Activated CD8-positive, alpha-beta T cell treated with anti-CD3 and anti-CD28 coated beads for 36 hours (primary cell): ENCODE measurements around the gene PSG7. TPM values are rescaled to one million over a fixed set of nuclear protein-coding genes. Genes with fewer than 3 reads are reported as not detected.
"Not testable (repeated sequence)": the region's sequence is repeated elsewhere in the genome, so short reads cannot be mapped to it uniquely, and the experiment has no call there.

ENCODE experiments used
- ATAC-seq: fragments of 200-7000 bp; cut with Tn5 transposase; one replicate; pipeline ENCODE4 v1.10.0; 2021; ENCODE audit warnings: mild to moderate bottlenecking, moderate library complexity
- CTCF ChIA-PET: fragments of 350-600 bp; sonication (Branson Sonifier 250); formaldehyde crosslinking; loops from one replicate; lab custom pipeline; 2021; ENCODE audit warnings: antibody characterized with exemption; lab: Charles Lee
- POLR2A ChIA-PET: fragments of 350-600 bp; sonication (Branson Sonifier 250); formaldehyde crosslinking; loops from one replicate; lab custom pipeline; 2021; ENCODE audit warnings: antibody characterized with exemption; lab: Charles Lee
- DNase-seq: peaks from one replicate; pipeline ENCODE4 v3.0.0-alpha.2; 2020
- H3K27ac Mint-ChIP-seq: one replicate; pipeline ENCODE4 v1.8.0; 2021; ENCODE audit warnings: mild to moderate bottlenecking, mixed read lengths
- H3K27me3 Mint-ChIP-seq: one replicate; pipeline ENCODE4 v1.8.0; 2021; ENCODE audit warnings: mixed read lengths
- H3K36me3 Mint-ChIP-seq: one replicate; pipeline ENCODE4 v1.8.0; 2021; ENCODE audit warnings: low read depth, mixed read lengths
- H3K4me1 Mint-ChIP-seq: one replicate; pipeline ENCODE4 v1.8.0; 2021; ENCODE audit warnings: low read depth, mixed read lengths
- H3K4me3 Mint-ChIP-seq: one replicate; pipeline ENCODE4 v1.8.0; 2021; ENCODE audit warnings: mild to moderate bottlenecking, moderate library complexity, mixed read lengths
- H3K9me3 Mint-ChIP-seq: one replicate; pipeline ENCODE4 v1.8.0; 2021; ENCODE audit warnings: mixed read lengths
- CTCF ChIP-seq: fragments of 200-600 bp; IDR thresholded peaks from one replicate; pipeline ENCODE4 v1.8.0; 2022; ENCODE audit warnings: antibody characterized with exemption, mild to moderate bottlenecking
- intact Hi-C: fragments of 100-400 bp; cut with micrococcal nuclease; formaldehyde crosslinking; loops from one replicate; pipeline ENCODE4 v1.10.0; 2022
- total RNA-seq, 2 experiments: library from RNA; stranded (reverse); gene quantifications; one replicate each; pipeline ENCODE4 v1.2.3, GENCODE V29; 2021

The PSG7 gene
- total RNA-seq, 2 experiments from 2014 or later: not detected

- Mint-ChIP-seq H3K9me3 (no peaks in the 10 kb centered on the region), H3K27ac (no peak overlapping the region), H3K27me3 (peaks cover 7% of the 10 kb centered on the region), H3K36me3 (no peaks in the 10 kb centered on the region), H3K4me3 (no peak overlapping the region), H3K4me1 (no peaks in the 10 kb centered on the region)
- POLR2A ChIA-PET: no interaction called here
- TF ChIP-seq CTCF: no peak
- intact Hi-C loops: no loop called here
- CTCF ChIA-PET: no interaction called here
- ATAC-seq: no peak
- no peak for DNase-seq
Observed at GRCh38 chr19:42926781-42927180, 10.2 kb downstream of the PSG7 start.

- peak; percentile 56 for DNase-seq
Observed at GRCh38 chr19:42923106-42923505, 13.9 kb downstream of the PSG7 start.

GRCh38 chr19:42920971-42921370 lies 16.0 kb downstream of the PSG7 start:
- H3K27ac Mint-ChIP-seq, H3K4me1 Mint-ChIP-seq, ATAC-seq, POLR2A ChIA-PET, H3K4me3 Mint-ChIP-seq, CTCF ChIA-PET, DNase-seq, intact Hi-C loops, H3K36me3 Mint-ChIP-seq, H3K9me3 Mint-ChIP-seq: not testable (repeated sequence)
- peaks cover 11% of the 10 kb centered on the region for H3K27me3 Mint-ChIP-seq

More at GRCh38 chr19:42923106-42923505, 13.9 kb downstream of the PSG7 start:
- intact Hi-C loops, H3K36me3 Mint-ChIP-seq, H3K4me3 Mint-ChIP-seq, POLR2A ChIA-PET, H3K4me1 Mint-ChIP-seq, CTCF ChIA-PET, H3K9me3 Mint-ChIP-seq, H3K27ac Mint-ChIP-seq, ATAC-seq: not testable (repeated sequence)
- peaks cover 14% of the 10 kb centered on the region for H3K27me3 Mint-ChIP-seq
- TF ChIP-seq CTCF: peak; percentile 67

GRCh38 chr19:42919757-42920079 lies 17.3 kb downstream of the PSG7 start:
- Mint-ChIP-seq H3K9me3 (no peaks in the 10 kb centered on the region), H3K27me3 (peaks cover 10% of the 10 kb centered on the region), H3K4me1 (no peaks in the 10 kb centered on the region), H3K36me3 (no peaks in the 10 kb centered on the region), H3K27ac (no peak overlapping the region), H3K4me3 (no peak overlapping the region)
- no peak for TF ChIP-seq CTCF
- intact Hi-C loops: no loop called here
- CTCF ChIA-PET: no interaction called here
- DNase-seq (no peak), ATAC-seq (no peak)
- POLR2A ChIA-PET: no interaction called here

- H3K36me3 Mint-ChIP-seq, DNase-seq, H3K4me3 Mint-ChIP-seq, H3K9me3 Mint-ChIP-seq, CTCF ChIA-PET, H3K27ac Mint-ChIP-seq, H3K4me1 Mint-ChIP-seq, ATAC-seq, intact Hi-C loops, POLR2A ChIA-PET, H3K27me3 Mint-ChIP-seq: not testable (repeated sequence)
Observed at GRCh38 chr19:42919070-42919756, 17.8 kb downstream of the PSG7 start.

GRCh38 chr19:42918377-42919069 lies 18.5 kb downstream of the PSG7 start:
- H3K4me1 Mint-ChIP-seq, intact Hi-C loops, H3K36me3 Mint-ChIP-seq, H3K9me3 Mint-ChIP-seq, H3K27me3 Mint-ChIP-seq, CTCF ChIA-PET, POLR2A ChIA-PET, DNase-seq, ATAC-seq, H3K27ac Mint-ChIP-seq, H3K4me3 Mint-ChIP-seq: not testable (repeated sequence)

GRCh38 chr19:42917634-42918033 lies 19.4 kb downstream of the PSG7 start, which contains the start of gene PSG6:
Gene PSG6, minus strand, starts transcription at chr19:42917894. Its CDS starts 102 bp downstream, at chr19:42917792.
- DNase-seq, H3K4me1 Mint-ChIP-seq, POLR2A ChIA-PET, H3K27me3 Mint-ChIP-seq, H3K36me3 Mint-ChIP-seq, H3K4me3 Mint-ChIP-seq, CTCF ChIA-PET, intact Hi-C loops, ATAC-seq, H3K9me3 Mint-ChIP-seq, H3K27ac Mint-ChIP-seq: not testable (repeated sequence)

- H3K9me3 Mint-ChIP-seq, H3K27ac Mint-ChIP-seq, POLR2A ChIA-PET, H3K36me3 Mint-ChIP-seq, CTCF ChIA-PET, H3K4me3 Mint-ChIP-seq, H3K4me1 Mint-ChIP-seq, H3K27me3 Mint-ChIP-seq, DNase-seq, intact Hi-C loops, ATAC-seq: not testable (repeated sequence)
Observed at GRCh38 chr19:42916931-42917330, 20.1 kb downstream of the PSG7 start.

GRCh38 chr19:42913516-42913915 lies 23.5 kb downstream of the PSG7 start:
- ATAC-seq, H3K36me3 Mint-ChIP-seq, H3K27me3 Mint-ChIP-seq, intact Hi-C loops, H3K27ac Mint-ChIP-seq, DNase-seq, H3K9me3 Mint-ChIP-seq, H3K4me1 Mint-ChIP-seq, CTCF ChIA-PET, H3K4me3 Mint-ChIP-seq, POLR2A ChIA-PET: not testable (repeated sequence)
